HFF-Myc (cell line): Measurements from ENCODE around the gene OTOG.

ENCODE experiments used
- DNase-seq: peaks from one replicate; pipeline ENCODE4 v3.0.0-alpha.2; 2011; ENCODE audit warnings: low read depth; ENCODE audit errors: extremely low read depth
- H3K4me3 ChIP-seq: replicated peaks from 2 replicates; pipeline ENCODE4 v1.5.1; 2011; ENCODE audit warnings: low read depth, mild to moderate bottlenecking, control low read depth, low read length
- TF ChIP-seq, protein P1 (sequence below): IDR thresholded peaks from 2 replicates; pipeline ENCODE4 v1.5.1; 2012; ENCODE audit warnings: mild to moderate bottlenecking, low read depth, low read length, control low read depth; ENCODE audit errors: missing control alignments

The OTOG gene

DNA sequence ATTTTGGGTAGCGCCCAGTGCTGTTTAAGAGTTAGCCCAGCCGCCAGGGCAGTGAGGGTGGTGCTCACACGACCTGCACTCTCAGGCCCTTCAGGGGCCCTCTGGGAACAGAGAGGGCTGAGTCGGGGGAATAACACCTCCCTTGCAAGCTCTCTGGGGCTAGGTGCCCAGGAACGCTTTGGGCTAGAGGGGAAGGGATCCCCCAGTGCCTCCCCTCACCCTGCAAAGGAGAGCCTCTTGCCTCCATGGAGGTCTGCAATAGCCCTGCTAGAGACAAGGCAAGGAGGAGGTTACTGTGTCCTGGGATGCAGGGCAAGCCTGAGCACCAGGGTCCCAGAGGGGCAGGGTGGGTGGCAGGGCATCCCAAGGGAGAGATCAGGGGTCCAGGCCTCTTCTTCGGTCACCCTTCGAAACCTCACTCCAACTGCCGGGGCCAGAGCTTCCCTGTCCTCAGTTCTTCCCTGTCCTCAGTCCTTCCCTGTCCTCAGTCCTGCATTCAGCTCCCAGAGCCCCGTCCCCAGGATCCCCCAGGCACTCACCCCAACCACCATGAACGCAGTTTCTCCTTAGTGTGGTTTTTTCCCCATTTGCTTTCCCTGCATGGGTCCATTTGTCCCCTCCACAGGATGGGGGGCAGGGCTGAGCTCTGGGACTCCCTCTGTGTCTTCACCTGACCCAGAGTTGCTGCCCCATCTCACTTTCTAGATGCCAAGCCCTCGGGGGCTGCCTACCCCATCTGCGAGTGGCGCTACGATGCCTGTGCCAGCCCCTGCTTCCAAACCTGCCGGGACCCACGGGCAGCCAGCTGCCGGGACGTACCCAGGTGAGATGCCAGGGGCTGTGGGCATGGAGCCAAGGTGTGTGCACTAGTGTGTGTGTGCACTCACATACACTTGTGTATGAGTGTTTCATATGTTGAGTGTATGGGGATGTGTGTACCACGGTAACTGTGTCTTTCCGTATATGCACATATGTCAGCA lies 60.8 kb downstream of the OTOG start:
- TF ChIP-seq, protein P1, sequence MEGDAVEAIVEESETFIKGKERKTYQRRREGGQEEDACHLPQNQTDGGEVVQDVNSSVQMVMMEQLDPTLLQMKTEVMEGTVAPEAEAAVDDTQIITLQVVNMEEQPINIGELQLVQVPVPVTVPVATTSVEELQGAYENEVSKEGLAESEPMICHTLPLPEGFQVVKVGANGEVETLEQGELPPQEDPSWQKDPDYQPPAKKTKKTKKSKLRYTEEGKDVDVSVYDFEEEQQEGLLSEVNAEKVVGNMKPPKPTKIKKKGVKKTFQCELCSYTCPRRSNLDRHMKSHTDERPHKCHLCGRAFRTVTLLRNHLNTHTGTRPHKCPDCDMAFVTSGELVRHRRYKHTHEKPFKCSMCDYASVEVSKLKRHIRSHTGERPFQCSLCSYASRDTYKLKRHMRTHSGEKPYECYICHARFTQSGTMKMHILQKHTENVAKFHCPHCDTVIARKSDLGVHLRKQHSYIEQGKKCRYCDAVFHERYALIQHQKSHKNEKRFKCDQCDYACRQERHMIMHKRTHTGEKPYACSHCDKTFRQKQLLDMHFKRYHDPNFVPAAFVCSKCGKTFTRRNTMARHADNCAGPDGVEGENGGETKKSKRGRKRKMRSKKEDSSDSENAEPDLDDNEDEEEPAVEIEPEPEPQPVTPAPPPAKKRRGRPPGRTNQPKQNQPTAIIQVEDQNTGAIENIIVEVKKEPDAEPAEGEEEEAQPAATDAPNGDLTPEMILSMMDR, result no peak
- no peak for DNase-seq
- H3K4me3 ChIP-seq, result no peak overlapping the region

DNA sequence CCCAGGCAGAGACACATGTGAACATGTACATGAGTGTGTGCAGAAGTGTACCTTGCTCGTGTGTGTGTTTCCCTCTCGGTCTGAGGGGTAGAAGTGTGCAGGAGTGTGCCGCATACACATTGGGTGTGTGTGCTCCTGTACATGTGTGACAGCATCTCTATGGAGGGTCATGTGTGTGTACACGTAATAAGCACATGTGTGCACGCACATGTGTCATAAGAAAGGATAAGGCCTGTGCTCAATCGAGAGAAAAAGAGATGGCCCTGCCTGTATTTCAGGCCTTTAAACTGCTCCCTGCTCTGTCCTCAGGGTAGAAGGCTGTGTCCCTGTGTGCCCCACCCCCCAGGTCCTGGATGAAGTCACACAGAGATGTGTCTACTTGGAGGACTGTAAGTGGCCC lies 61.8 kb downstream of the OTOG start:
- H3K4me3 ChIP-seq, result no peak overlapping the region
- TF ChIP-seq, protein P1, result no peak
- DNase-seq, result no peak

DNA sequence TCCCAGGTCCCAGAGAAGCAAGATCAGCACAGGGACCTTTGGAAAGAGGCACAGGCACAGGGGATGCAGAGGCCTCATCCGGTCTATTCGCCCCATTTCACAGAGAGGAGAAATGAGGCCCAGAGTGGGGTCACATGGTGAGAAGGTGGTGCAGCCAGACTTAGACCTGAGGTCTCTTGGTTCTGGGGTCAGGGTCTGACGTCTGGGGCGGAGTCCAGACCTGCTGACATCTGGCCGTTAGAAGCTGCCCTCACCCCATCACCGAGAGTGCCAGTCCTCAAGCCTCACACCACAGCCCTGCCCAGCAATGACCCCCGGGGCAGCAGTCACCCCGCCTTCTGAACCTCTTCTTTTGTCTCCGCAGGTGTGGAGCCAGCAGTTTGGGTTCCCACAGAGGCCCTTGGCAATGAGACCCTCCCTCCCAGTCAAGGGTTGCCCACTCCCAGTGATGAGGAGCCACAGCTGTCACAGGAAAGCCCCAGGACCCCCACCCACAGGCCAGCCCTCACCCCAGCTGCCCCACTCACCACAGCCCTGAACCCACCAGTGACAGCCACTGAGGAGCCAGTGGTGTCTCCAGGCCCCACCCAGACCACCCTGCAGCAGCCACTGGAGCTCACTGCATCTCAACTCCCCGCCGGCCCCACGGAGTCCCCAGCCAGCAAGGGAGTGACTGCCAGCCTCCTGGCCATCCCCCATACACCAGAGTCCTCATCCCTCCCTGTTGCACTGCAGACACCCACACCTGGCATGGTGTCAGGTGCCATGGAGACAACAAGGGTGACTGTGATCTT lies 62.4 kb downstream of the OTOG start:
- DNase-seq, result no peak
- TF ChIP-seq, protein P1, result no peak
- H3K4me3 ChIP-seq, result no peak overlapping the region

- TF ChIP-seq, protein P1, result no peak
- no peak for DNase-seq
- no peak overlapping the region for H3K4me3 ChIP-seq
Measured at GRCh38 chr11:17610085-17610894, 63.2 kb downstream of the OTOG start.

- no peak overlapping the region for H3K4me3 ChIP-seq
- TF ChIP-seq, protein P1, result no peak
- no peak for DNase-seq
Measured at GRCh38 chr11:17611049-17611448, 64.0 kb downstream of the OTOG start.

DNA sequence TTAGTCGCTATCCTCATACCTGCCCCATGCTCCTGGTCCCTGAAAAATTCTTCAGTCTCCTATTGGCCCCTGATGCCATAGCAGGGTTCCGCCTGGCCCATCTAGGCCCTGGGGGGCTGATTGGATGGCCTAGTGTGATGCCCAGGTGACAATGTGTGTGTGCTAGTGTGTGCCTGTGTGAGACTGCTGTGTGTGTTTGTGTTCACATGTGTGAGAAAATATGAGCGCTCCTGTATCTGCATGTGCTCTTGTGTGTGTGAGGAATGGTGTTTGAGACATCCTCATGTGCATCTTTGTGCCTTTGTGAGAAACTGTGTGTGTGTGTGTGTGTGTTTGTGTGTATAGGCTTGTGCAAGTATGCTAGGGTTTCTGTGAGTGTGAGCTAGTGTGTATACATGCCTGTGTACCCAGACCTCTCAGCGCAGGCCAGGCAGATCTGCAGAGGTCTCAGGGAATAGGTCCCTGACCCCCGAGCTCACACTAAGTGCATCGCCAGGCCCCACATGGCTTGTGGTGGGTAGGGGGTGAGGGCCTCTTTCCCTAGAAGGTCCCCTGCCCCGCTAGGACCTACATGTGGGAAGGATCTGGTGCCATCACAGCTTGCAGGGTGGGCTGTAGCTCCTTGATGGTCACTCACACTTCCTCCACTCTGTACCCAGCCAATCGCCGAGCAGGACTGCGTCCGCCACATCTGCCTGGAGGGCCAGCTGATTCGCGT lies 64.6 kb downstream of the OTOG start:
- TF ChIP-seq, protein P1, result no peak
- DNase-seq, result no peak
- H3K4me3 ChIP-seq, result no peak overlapping the region
